Renal cortical epithelial cell (primary cell): Measurements from ENCODE around the gene LRIF1. TPM values are rescaled to one million over a fixed set of nuclear protein-coding genes. Genes with fewer than 3 reads are reported as not detected.
"Not testable (repeated sequence)": the region's sequence is repeated elsewhere in the genome, so short reads cannot be mapped to it uniquely, and the experiment has no call there.

Experiments
- DNase-seq: peaks from one replicate; pipeline ENCODE4 v3.0.0-alpha.2; 2011; ENCODE audit warnings: low read depth
- total RNA-seq: library from RNA; depleted of rRNA; stranded (reverse); fragments of >200 nt; gene quantifications from 2 replicates; pipeline ENCODE4 v1.2.3, GENCODE V29; 2014

The LRIF1 gene
- total RNA-seq, 1 donor from 2014 or later, result 13.7 TPM

DNA sequence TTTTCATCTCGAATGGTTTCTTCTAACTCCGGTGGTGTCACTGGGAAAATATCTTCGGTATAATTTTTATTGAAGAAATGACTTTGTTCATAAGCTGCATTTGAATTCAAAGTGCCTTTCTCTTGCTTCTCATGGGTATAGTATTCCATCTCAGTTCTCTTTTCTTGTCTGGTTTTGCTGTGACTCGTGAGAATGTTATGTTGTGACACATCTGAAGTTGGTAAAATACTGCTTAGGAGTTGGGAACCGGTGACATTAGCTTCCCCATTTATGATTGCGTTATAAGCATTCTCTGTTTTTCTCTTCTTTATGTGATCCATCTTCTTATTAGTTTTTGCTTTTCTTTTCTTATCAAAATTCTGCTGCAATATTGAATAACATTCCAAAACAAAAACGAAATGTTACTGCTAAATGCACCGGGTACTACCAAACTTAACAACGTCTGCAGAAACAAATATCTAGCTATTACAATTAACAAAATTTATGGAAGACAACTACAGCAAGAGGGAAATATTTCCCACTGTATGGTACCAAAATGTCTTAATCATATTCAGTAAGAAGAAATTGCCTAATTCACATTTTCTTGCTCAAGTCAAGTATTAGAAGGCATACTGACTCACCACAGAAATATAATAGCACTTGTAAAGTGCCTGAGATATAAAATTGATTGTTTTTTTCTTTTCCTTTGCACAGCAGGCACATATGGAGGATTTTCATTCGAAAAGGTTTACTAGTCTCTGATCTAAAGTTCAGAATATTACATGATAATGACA, 15.5 kb downstream of the LRIF1 start:
- peak; percentile 21 for DNase-seq

DNA sequence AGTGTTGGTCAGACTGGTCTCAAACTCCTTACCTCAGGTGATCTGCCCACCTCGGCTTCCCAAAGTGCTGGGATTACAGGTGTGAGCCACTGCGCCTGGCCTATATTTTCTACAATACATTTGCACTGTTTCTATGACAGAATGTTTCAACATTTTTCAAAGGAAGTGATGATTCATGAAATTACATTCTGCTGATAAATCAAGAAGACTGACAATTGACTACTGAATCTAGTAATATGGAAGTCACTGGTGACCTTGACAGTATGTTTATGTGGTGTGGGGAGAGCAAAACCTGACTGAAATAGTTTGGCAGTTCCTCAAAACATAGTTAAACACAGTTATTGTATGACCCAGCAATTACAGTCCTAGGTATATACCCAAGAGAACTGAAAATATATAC, 18.1 kb downstream of the LRIF1 start:
- DNase-seq, result no peak

DNA sequence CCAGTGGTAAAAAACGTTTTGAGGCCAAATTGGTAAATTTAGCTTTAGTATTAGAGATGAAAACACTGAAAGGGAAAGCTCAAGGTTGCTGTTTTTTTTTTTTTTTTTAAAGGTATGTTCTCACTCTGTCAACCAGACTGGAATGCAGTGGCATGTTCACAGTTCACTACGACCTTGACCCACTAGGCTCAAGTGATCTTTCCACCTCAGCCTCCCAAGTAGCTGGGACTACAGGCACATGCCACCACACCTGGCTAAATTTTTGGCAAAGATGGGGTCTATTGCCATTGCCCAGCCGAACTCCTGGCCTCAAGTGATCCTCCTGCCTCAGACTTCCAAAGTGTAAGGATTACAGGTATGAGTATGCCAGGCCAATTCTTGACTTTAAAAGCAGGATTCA, 18.9 kb downstream of the LRIF1 start:
- no peak for DNase-seq

DNA sequence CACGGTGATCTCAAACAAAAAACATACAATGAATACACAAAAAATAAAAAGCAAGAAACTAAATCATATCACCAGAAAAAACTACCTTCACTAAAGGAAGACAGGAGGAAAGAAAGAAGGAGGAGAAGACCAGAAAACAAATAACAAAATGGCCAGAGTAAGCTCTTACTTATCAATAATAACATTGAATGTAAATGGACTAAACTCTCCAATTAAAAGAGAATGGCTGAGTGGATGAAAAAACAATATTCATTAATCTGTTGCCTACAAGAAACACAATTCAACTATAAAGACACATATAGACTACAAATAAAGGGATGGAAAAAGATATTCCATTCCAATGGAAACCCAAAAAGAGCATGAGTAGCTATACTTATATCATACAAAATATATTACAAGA, 27.2 kb downstream of the LRIF1 start:
- DNase-seq, result no peak

DNA sequence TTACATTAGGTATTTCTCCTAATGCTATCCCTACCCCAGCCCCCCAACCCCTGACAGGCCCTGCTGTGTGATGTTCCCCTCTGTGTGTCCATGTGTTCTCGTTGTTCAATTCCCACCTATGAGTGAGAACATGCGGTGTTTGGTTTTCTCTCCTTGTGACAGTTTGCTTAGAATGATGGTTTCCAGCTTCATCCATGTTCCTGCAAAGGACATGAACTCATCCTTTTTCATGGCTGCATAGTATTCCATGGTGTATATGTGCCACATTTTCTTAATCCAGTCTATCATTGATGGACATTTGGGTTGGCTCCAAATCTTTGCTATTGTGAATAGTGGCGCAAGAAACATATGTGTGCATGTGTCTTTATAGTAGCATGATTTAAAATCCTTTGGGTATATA, 32.6 kb downstream of the LRIF1 start:
- DNase-seq, result not testable (repeated sequence)

DNA sequence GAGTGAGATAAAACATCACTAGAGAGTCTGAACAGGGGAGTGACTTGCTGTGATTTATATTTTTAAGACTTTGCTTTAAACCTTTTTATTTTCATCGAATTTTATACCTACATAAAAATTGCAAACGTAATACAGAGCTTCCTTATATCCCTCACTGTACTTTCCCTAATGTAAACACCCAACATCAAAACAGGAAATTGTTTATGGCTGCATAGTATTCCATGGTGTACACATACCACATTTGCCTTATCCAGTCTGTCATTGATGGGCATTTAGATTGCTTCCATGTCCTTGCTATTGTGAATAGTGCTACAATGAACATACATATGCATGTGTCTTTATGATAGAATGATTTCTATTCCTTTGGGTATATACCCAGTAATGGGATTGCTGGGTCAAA, 34.8 kb downstream of the LRIF1 start:
- DNase-seq, result no peak

DNA sequence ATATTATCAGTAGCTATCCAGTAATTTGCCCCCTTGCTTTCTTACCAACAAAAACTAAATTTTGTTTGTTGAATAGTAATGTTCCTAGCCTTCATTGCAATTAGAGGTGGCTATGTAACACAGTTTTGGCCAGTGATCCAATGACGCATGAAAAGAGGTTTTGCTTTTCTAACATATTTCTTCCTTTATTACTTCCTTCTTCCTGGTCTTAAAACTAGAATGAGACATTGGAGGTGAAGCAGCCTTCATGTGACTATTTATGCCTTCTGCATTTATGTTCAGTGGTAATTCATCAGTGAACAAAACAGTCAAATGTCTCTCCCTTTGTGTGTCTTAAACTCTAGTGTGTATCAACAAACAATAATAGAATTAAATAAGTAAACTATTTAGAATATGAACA, 35.5 kb downstream of the LRIF1 start:
- peak; percentile 11 for DNase-seq

DNA sequence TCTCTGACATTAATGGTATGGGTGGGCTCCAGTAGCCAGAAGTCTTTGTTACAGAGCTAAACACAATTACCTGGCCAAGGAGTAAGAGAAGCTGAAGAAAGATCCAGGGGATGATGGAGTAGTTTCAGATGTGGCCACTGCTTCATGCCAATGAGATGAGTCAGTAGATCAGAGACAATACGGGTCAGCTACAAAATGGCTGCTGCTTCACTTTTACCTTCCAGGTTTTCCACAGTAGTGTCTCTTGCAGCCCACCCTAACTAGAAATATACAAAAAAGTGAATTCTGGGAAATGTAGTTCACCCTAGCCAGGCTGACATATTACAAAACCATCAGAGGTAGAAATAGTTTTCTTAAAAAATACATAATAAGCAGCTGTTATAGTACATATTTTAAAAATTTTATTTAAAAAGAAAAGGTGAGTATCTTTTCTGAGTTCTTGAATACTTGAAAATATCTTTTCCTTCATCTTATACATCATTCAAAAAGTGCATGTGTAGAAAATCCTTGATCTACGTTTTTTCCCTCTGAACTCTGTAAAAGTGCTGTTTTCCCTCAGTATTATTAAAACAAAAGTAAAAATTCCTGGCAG, 36.1 kb downstream of the LRIF1 start:
- DNase-seq, result peak; percentile 24

DNA sequence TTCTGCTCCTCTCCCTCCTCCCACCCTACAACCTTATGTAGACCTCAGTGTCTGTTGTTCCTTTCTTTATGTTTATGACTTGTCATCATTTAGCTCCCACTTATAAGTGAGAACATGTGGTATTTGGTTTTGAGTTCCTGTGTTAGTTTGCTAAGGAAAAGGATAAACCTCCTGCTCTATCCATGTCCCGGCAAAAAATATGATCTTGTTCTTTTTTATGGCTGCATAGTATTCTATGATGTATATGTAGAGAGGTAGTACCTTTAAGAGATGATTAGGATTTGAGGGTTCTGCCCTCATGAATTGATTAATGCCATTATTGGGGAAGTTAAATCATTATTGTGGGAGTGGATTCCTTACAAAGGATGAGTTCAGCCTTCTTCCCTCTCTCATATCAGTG, 41.8 kb downstream of the LRIF1 start:
- no peak for DNase-seq

DNA sequence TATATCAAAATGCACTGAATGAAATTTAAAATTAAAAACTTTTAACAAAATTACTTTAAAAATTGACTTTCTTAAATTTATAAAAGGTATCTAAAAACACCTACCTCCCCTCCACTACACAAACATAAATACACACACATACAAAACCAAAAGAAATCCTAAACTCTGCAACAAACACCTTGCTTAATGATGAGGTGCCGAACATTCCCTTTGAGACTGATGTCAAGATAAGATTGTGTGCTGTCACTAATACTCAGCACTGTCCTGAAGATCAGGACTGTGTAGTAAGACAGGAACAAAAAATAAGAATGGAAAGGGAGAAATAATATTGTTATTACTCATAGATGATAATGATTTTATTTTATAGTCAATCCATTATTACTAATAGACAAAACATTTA, 45.7 kb downstream of the LRIF1 start:
- DNase-seq, result no peak

DNA sequence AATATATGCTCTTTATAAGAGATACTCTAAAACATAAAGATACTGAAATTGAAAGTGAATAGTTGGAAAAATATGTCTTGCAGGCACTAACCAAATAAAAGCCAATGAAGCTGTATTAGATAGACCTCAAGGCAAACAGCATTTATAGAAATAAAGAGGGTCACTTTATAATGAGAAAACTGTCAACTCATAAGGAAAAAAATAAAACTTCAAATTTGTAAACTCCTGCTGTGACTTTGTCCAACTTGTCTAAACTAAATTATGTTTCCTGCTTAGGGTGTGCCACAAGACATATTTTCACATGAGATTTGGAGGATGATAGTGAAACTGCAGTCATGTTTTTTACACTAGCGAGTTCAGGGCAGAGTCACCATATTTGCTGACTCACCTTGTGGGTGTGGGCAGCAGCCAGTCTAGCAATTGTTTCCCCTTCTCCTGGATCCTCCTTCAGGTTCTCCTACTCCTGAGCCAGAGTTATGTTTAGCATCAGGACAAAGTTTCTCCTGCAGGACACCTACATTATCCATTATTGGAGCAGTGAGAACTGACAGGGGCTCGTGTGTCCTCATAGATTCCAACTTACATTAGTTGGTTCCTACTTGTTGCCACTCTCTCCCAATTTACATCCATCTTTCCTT, 46.9 kb downstream of the LRIF1 start:
- DNase-seq, result peak; percentile 47

DNA sequence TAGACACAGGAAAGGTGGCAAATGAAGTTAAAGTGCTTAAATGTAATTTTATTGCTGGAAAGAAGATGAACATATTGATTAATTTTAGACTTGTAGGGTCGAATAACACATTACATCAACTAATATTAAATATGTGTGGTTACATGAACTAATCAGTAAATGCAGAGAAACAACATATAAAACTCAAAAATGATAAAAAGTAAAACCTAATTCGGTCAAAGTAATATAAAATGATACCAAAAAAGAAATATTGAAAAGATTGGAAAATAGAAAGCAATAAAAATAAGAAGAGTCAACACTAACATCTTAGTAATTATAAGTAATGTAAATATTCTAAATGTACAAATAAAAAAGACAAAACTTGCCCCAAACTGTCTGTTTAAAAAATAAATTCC, 47.5 kb downstream of the LRIF1 start:
- no peak for DNase-seq

DNA sequence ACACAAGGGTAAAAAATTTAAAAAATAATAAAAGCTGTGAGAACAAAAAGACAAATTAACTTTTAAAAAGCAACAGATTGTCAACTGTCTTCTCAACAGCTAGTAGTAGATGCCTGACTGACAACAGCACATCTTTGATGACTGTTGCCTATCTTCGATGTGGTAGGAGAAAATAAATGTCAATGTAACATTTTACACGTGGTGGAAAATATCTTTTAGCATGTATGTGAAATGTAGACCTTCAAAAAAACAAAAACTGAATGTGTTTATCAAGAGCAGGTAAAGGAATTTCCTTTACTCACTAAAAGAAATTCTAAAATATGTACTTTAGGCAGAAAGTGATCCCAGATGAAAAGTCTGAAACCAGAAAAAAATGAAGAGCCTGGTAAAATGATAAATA, 47.9 kb downstream of the LRIF1 start:
- no peak for DNase-seq

DNA sequence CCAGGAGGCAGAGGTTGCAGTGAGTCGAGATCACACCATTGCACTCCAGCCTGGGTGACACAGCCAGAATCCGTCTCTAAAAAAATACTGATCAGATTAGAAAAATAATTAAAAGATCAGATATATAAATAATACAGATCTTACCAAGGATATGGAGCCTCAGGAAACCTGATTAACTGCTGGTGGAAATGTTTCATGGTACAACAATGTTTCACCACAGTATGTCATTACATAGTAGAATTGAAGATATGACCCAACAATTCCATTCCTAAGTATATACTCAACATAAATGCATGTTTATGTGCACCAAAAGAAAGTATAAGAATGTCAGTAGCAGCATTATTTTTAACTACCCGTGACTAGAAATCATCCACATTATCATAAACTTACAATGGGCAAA, 49.0 kb downstream of the LRIF1 start:
- DNase-seq, result no peak

DNA sequence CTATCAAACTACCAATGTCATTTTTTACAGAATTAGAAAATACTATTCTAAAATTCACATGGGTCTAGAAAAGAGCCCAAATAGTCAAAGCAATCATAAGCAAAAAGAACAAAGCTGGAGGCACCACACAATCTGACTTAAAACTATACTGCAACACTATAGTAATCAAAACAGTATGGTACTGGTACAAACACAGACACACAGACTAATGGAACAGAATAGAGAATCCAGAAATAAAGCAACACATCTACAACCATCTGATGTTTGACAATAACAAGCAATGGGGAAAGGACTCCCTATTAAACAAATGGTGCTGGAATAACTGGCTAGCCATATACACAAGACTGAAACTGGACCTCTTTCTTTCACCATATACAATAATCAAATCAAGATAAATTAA, 50.9 kb downstream of the LRIF1 start:
- no peak for DNase-seq

DNA sequence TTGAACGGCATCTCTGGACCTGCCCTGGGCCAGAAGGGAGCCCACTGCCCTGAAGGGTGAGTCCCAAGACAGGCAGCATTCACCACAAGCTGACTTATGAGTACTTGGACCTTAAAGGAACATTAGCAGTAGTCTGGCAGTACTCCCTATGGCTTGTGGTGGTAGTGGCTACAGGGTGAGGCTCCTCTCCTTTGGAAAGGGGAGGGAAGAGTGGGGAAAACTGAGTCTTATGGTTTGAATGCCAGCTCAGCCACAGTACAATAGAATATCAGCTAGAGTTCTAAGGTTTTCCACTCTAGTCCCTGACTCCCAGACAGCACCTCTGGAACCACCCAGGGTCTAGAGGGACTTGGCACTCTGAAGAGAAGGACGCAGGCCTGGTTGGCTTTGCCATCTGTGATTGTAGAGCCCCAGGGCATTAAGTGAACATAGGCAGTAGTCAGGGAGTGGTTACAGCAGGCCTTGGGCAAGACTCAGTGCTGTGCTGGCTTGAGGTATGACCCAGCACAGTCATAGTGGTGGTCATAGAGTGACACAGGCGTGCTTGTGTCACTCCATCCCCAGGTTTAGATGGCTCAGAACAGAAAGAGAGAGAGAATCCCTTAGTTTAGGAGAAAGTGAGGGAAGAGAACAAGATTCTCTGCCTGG, 59.7 kb downstream of the LRIF1 start:
- no peak for DNase-seq

DNA sequence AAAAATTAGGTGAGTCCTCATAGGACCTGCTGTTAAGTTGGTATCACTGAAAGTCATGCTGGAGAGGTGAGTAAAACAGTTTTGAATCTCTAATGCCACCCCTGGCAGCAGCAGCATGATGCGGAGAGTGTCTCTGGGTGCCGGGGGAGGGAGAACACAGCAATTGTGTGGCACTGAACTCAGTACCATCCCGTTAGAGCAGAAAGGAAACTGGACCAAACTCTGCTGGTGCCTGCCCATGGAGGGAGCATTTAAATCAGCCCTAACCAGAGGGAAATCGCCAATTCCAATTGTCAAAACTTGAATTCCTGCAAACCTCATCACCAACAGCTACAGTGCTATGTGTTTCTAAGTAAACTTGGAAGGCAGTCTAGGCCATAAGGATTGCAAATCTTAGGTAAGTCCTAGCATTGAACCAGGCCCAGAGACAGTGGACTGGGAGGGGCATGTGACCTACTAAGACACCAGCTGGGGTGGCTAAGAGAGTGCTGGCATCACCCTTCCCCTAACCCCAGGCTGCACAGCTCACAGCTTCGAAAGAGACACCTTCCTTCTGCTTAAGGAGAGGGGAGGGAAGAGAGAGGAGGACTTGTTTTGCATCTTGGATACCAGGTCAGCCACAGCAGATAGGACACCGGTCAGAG, 60.8 kb downstream of the LRIF1 start:
- DNase-seq, result no peak

DNA sequence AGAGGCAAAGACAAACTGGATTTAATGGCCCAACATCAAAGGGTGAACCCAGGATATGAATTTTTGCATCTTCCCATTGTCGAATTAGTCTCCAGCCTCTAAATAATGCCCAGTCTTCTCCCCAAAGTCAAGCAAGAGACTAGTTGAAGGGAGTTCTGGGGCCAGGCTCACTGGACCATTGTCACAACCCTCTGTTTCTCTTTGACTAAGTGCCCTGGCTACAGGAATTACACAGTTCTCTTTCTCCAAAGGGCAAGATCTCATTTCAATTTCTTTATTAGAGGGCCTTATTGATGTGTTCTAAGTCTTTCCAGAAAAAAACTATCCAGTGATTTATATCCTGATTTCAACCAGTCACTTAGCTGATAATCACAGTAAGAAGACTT, 64.3 kb downstream of the LRIF1 start:
- no peak for DNase-seq

DNA sequence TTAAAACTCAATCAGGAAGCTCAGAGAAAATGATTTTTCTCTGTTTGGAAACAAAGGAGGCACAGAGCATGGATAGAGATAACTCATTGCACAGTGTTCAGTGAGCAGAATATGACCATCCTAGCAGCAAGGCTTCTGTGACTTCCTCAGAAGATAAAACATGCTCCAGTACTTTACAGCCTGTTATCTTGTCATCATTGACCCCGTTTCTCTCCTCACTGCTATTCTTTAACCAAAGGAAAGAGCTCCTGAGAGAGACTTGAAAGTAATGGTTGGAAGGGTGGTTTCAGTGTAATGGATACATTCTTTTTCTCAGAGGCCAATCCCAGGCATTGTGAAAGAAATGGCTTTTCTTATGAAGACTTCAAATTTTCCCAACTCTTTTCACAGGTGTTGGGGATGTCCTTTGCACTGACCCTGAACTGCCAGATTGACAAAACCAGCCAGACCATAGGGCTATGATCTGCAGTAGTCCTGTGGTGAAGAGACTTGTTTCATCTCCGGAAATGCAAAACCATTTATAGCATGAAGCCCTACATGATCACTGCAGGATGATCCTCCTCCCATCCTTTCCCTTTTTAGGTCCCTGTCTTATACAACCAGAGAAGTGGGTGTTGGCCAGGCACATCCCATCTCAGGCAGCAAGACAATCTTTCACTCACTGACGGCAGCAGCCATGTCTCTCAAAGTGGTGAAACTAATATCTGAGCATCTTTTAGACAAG, 64.8 kb downstream of the LRIF1 start:
- DNase-seq, result no peak

DNA sequence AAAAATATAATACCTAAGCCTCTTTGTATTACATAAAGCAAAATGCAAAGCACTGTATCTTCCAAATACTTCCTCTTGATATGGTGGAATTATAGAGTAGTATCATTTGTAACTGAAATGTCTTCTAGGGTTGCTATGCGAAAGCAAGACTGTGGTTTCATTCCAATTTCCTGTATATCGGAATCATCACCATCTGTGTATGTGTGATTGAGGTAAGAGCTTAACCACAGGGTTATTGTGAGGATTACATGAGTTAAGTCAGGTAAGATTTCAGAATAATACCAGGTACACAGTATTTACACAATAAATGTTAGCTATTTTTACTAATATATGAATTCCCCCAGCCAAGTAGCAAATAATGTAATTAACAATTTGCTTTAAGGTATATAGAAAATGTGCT, 66.0 kb downstream of the LRIF1 start:
- no peak for DNase-seq
